CD4-positive, alpha-beta T cell treated with Interferon alpha-2 for 1 hour (primary cell): ENCODE results near the gene SMYD1.
A peak's percentile ranks its signal among the peaks of the same experiment; 100 is the strongest.

Source experiments
- DNase-seq, 2 donors: peaks; one replicate each; pipeline ENCODE4 v3.0.0-alpha.2; 2020 to 2022

SMYD1 gene

GRCh38 chr2:88057437-88057844 is 10.2 kb upstream of the SMYD1 start:
- no peak for DNase-seq

- DNase-seq: no peak
These were observed 9.4 kb upstream of the SMYD1 start for GRCh38 chr2:88058191-88058590.

GRCh38 chr2:88059979-88060906 is 7.4 kb upstream of the SMYD1 start:
- DNase-seq: peak; percentile 24 to 58

- no peak for DNase-seq
These were observed 6.7 kb upstream of the SMYD1 start for GRCh38 chr2:88060907-88061275.

DNA sequence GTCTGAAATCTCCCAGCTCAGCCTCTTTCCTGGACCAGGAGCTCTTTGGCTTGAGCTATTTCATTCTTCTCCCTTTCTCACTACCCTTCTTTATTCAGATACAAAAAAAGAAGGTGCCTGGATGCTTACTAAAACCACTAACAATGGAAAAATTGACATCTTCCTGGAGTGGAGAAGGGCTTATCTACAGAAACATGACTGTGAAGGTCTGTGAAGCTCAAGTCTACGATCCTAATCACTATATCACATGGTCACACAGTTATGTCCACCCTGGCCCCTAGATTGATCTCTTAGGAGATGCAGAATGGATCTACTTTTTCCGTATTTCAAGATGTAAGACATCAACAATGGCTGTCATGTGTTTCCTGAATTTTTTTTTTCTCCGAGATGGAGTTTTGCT is 6.3 kb upstream of the SMYD1 start:
- DNase-seq: no peak

GRCh38 chr2:88066543-88066942 is 1.1 kb upstream of the SMYD1 start:
- no peak for DNase-seq

GRCh38 chr2:88067189-88067588 is 436 bp upstream of the SMYD1 start:
- no peak for DNase-seq

GRCh38 chr2:88068044-88068443 is 419 bp downstream of the SMYD1 start:
- no peak for DNase-seq

DNA sequence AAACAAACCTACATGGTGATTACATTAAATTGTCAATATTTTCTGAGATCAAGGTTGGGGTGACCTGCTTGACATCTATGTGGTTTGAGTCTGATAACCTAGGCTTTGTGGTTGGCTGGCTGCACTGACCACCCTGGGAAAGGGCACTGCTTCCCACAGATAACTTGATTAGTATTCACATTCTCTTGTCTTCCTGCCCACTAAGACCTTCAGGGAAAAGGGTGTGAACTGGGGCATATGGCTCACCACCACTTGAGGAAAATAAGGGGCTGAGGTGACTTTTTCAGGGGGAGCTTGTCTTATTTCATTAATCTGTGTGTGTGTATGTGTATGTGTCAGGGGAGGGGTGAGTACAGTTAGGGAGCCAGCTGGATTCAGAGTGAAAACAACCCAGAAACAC is 1.5 kb downstream of the SMYD1 start:
- no peak for DNase-seq

- no peak for DNase-seq
These were observed 2.4 kb downstream of the SMYD1 start for GRCh38 chr2:88070055-88070454.

DNA sequence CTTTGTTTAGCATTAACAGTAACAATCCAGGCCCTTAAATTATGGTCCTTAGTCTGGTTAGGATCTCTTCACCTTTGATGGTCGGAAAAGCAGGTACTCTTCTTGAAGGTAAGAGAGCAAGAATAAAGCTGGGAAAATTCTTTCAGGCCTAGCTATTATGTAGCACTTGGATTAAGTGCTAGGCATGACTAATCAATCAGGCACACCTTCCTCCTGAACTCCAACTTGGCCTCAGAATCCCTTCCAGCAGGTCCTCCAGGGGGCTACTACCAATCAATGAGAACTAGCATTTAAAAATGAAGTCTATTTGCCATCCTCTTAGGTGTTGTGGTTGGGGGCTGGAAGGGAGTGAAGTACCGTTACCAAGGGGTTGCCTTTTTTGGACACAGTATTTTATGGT is 3.7 kb downstream of the SMYD1 start:
- no peak for DNase-seq

DNA sequence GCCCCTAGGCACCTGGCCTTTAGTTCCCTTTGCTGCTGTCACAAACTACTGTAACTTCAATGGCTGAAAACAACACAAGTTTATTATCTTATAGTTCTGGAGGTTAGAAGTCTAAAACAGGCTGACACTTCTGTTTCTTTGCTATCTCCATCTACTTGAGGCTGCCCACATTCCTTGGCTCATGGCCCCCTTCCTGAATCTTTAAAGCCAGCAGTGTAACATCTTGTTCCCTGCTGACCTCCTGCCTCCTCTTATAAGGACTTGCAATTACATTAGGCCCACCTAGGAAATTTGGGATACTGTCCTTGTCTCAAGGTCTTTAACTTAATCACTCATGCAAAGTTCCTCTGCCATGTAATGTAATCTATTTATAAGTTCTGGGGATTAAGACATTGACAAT is 6.5 kb downstream of the SMYD1 start:
- DNase-seq: no peak

- DNase-seq: no peak
These were observed 7.2 kb downstream of the SMYD1 start for GRCh38 chr2:88074854-88075292.

DNA sequence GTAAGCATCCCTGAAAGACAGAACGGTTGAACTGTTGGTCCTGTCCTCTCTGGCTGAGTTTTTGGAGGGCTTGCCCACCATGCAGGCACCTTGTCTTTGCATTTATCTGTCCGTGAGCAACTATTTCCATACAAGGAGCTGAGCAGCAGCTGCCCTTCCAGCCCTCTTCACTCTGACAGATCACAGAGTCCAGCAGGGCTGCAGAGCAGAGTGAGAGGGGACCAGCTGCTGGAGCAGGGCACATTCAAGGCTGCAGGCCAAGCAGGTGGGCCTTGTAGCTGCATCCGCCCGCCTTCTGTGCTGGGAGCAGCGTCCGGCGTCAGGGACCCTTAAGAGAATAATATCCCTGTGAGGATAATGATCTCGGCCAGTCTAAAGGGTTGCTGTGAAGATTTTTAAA is 9.5 kb downstream of the SMYD1 start:
- DNase-seq: no peak

GRCh38 chr2:88078643-88079172 is 11.1 kb downstream of the SMYD1 start:
- no peak for DNase-seq

GRCh38 chr2:88080545-88080944 is 12.9 kb downstream of the SMYD1 start:
- DNase-seq: no peak

- DNase-seq: no peak
These were observed 14.4 kb downstream of the SMYD1 start for GRCh38 chr2:88081924-88082608.

- DNase-seq: no peak
These were observed 15.2 kb downstream of the SMYD1 start for GRCh38 chr2:88082781-88083180.

DNA sequence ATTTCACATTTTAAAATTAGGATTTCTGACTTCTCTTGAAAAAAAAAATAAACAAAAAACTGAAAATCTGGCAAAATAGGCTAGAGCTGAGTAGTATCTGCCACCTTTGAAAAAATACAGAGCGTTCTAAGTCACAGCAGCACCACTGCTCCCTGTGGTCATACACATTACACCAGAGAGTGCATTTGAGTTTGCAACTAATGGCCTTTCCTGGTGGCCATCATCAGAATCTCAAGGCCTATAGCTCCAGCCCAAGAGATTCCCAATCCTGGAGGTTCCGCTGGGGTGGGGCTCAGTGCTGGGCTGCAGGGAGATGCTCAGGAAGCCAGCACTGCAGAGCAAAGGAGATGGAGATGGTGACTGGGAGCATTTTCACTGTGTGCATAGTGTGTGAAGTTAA is 17.5 kb downstream of the SMYD1 start:
- DNase-seq: no peak

GRCh38 chr2:88085602-88086001 is 18.0 kb downstream of the SMYD1 start:
- no peak for DNase-seq

- no peak for DNase-seq
These were observed 18.8 kb downstream of the SMYD1 start for GRCh38 chr2:88086401-88086800.

DNA sequence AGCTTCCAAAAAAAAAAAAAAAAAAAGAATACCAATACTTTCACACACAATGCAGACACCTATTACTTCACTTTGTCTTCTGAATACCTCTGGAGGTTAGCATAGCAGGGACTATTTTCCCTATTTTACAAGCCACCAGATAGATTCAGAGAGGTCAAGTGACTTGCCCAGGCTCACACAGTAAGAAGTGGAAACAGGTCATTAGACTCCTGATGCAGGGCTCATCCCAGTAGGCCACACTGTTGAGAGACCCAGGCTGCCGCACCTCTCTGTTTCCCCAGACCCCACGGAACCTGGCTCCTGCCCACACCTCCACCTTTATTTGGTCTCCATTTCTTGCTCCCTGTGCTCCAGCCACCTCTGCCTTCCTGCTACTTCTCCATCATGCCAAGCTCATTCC is 19.4 kb downstream of the SMYD1 start:
- no peak for DNase-seq

GRCh38 chr2:88087763-88088162 is 20.1 kb downstream of the SMYD1 start:
- DNase-seq: no peak

DNA sequence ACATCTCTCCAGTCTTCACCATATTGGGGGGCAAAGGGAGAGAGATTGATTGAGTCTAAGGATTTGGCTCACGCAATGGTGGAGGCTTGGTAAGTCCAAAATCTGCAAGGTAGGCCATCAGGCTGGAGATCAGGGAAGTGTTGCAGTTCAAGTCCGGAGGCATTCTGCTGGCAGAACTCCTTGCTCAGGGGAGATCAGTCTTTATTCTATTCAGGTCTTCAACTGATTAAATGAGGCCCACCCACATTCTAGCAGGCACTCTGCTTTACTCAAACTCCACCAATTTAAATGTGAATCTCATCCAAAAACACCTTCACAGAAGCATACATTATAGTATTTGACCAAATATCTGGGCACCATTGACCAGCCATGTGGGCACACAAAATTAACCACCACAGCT is 21.4 kb downstream of the SMYD1 start:
- DNase-seq: no peak
